ENCODE results near the gene TTC34.

TTC34 gene

DNA sequence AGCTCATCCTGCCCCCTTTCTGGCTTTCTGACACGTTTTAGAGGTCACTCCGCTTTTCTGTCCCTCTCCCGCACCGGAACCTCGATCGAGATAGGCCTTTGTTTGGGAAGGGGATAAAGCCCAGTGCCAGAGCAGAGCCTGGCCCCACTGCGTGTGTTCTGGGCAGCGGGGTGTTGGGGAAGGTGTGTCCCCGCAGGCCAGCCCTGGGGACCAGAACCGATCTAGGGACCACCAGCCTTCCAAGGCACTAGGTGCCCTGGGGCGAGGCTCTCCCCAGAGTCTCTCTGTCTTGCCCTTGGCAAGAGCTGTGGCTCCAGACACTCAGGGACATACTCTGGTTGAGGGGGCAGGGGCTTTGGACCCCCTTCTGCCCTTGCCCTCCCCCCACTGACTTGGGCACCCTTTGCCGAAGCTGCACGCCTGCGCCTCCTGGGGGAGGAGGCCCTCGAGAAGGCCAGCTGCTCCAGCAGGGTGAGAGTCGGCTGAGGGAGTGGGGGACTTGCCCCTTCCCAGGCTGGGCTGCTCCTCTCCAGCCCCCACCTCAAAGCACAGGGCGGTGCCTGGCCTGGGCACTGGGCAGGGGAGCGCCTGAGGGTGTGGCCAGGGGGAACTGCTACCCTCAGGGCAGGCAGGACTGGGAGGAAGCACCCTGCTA lies 198.5 kb downstream of the TTC34 start:
- no peak for DNase-seq

DNA sequence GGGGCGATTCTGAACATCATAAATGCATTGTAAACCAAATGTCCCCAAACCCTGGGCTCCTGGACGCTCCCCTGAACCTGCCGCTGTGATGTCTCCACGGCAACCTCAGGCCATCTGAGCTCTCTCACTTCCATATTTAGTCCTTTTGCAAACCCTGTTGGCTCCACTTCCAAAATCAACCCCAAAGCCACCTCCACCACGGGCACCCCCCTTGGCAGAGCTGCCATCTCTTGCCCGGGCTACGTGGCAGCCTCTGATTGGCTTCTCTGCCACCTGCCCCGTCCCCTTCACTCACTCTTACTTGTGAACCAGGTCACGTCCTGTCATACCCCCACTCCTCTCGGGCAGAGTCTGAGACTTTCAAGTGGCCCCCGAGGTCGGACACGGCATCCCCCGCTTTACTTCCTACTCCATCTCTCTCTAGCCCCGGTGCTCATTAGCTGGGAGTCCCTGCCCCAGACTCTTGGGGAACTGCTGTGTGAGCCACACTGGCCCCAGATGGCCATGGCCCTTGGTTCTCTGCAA lies 199.1 kb downstream of the TTC34 start:
- DNase-seq, result no peak

DNA sequence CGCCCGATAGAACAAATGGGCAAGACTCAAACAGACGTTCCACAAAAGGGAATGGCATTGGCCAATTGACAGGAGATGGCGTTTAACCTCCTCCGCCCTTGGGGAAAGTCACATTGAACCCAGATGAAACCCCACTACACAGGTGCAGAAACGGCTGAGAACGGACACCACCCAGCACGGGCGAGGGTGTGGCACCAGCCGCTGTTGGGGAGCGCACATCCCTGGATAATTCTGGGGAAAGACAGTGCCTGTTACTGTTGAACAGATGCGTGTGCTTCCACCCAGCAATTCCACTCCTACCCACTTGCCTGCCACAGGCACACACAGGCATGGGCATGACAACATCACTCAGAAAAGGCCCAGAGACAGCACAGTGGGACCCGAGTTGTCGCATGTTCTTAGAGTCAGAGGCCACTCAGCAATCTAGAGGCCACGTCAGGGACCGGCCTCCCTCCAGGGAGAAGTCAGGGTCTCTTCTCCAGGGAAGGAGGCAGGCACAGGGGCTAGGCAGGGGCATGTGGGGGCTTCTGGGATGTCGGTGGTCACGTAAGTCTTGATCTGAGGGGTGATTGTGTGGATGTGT lies 199.7 kb downstream of the TTC34 start:
- no peak for DNase-seq

DNA sequence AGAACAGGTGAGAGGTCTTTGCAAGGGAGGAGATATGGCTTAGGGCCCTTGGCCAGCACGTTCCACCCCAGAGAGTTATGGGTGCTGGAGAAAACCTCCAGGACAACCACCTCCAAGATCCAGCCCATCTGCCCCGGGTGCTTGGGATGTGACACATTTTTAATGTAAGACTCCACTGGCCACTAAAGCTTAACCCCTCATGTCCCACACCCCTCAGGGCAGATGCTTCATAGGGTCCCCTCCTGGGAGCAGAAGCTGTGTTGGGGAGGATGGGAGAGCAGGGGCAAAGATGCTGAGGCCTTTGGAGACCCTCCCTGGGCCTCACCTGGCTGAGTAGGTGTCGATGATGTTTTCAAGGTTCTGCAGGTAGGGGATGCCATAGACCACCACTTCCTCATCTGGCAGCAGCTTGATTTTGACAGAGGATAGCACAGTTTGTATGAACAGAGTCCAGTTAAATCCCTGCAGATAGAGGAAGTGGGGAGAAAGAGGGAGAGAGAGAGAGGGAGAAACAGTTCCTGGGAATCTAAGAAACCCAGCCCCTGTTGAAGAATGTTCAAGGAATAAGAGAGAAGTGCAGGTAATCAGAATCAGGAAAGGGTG lies 203.1 kb downstream of the TTC34 start:
- DNase-seq, result no peak

DNA sequence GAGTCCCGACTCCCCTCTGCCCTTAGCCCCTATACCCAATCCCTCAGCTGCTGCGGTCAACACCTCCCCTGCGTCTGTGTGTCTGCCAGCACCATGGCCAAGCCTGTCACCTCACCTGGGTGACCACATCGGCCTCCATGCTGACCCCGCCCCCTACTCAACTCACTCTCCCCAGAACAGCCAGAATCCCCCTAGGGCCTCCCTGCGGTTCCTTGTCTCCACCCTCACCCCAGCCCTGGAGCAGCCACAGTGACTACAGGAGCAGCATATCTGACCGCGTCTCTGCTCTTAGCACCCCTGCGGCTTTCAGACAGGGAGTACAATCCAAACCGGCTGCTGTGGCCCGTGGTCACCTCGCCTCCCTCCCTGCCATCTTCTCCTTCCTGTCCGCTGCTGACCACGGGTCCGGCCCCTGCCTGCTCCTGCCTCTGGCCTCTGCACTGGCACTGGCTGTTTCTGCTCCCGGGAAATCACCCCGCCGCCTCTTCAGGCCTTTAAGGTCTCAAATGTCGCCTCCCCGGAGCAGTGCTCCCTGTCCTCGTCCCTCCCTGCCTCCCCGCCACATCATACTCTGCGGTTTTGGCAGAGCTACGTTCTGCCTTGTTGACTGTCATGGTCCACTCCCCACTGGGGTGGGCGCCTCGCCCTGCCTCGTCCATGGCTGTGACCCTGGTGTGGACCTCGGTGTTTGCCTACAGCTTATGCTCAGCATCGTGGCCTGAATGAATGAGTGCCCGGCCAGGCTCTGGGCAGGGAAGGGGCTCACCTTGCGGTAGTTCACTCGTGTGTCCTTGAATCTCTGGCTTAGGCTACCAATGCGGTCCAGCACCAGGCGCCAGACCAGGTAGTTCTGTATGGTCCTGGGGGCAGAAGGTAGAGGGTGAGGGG lies 203.8 kb downstream of the TTC34 start:
- DNase-seq, result no peak

DNA sequence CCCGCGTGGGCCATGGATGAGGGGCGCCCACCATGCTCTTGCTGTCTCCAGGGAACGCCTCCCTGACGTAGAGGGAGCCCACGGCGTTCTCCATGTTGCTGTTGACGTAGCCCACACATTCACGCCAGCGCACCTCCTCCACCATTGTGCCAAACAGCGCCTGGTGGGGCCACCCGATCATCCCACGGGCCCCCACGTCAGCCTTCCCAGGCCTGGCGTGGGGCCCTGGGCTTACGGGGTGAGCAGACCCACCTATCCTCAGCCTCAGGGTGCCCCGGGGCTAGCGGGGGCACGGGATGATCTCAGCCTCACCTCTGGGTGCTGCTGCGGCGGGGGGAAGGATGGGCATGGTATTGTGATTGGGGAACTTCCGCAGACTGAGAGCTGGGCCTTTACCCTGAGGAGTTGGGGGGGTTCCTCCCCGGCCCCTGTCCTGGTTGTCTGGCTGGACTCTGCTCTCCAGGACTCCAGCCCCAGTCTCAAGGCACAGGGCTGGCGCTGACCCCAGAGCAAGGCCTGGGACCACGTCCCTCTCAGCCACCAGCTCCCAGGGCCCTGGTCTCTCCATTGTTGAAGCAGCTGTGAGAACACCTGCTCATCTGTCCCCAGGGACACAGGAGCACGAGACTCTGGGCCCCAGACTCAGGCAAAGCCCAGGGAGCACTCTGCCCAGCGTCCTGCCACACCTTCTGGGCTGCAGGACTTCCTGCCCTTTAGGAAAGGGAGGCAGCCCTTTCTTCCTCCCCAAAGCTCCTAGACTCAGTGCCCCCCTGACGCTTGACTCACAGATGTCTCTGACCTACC lies 204.8 kb downstream of the TTC34 start:
- DNase-seq, result no peak

DNA sequence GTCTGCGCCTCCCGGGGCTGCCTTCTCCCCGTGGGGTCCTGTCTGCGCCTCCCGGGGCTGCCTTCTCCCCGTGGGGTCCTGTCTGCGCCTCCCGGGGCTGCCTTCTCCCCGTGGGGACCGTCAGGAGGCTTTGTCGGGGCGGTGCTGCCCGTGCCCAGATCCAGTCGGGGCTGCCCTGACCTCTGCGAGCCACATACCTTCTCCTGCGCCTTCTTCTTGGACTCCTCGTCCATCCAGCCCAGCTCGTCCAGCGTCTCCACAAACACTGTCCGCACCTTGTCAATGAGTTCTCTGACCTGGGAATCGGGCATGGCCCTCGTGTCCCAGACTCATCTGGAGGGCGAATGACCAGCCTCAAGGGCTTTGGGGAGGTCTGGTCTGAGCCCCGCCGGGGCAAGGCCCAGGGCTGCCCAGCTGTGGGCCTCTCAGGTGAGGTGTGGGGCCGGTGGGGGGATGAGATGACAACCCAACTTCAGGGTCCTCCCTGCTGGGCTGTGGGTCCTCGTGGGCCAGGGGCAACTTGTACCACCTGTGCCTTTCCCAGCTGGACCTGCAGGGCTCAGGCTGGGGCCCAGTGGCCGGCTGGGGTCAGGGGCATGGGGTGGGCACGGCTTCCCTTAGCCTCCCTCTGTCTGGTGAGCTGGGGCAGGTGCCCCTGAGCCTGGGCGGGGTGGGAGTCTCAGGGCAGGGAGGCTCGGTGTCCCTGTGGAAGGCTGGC lies 205.5 kb downstream of the TTC34 start:
- no peak for DNase-seq

DNA sequence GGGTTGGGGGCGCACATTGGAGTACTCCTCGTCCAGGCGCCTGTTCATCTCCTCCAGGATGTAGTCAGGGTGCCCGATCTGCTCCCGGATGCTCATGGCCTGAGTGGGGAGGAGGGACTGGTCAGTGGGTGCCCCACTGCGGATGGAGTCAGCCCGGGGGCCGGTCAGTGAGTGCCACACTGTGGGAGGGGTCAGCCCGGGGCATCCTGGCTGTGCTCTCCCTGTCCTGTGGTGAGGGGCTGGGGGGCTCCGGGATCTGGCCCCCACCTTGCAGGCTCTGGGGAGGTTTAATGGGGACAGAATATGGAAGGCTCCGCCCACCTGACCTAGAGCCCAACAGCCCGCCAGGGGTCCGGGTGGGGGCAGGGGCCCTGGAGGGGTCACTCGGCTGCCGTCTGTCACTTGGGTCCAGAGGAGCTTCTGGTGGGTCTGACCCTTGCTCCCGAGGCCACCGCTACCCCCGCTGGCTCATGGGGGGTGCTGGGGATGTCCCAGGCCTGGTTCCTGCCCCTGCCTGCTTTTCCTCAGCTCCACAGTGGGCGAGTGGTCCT lies 206.2 kb downstream of the TTC34 start:
- DNase-seq, result no peak

DNA sequence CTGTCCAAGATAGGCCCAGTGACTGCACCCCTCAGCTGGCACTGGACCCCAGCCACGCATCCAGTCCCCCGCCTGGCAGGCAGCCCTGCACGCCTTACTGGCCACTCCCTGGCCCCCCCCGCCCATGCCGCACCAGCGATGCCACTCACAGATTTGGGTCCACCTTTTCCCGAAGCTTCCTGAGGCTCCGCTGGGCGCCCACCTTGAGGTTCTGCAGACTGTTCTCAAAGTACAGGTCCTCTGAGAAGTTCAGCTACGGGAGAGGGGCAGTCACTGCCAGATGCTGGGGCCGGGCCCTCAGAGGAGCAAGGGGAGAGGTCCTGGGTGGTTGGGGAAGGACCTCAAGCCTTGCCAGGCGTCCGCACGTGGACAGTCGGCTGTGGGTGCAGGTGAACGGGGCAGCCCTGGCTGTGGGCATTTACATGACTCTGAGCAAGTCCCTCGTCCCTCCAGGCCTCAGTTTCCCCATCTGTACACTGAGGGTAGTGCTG lies 206.8 kb downstream of the TTC34 start:
- DNase-seq, result no peak

DNA sequence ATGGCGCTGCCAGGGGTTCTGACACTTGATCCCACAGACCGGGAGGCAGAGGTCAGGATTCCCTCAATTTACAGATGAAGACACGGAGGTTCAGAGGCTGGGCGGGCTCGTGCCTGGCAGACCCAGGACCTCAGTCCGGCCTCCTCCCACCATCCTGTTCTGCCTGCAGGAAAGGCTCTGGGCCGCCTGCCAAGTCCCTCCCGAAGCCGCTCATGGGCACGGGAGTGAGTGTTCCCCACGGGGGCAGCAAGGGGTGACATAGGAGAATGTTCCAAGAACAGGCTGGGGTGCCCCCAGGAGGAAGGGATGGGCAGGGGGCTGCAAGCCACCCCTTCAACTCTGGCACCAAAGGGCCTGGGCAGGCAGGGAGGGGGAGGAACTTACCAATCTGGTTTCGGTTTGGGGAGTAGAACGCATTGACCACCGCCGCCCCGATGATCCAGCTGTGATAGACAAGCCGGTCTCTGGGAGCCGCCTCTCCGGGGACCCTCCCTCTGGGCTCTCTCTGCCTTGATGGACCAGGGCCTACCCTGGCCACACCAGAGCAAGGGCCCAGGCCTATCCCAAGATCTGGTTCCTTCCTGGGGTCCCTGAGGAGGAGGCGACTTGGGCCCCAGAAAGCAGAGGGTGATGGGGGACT lies 207.4 kb downstream of the TTC34 start:
- no peak for DNase-seq

DNA sequence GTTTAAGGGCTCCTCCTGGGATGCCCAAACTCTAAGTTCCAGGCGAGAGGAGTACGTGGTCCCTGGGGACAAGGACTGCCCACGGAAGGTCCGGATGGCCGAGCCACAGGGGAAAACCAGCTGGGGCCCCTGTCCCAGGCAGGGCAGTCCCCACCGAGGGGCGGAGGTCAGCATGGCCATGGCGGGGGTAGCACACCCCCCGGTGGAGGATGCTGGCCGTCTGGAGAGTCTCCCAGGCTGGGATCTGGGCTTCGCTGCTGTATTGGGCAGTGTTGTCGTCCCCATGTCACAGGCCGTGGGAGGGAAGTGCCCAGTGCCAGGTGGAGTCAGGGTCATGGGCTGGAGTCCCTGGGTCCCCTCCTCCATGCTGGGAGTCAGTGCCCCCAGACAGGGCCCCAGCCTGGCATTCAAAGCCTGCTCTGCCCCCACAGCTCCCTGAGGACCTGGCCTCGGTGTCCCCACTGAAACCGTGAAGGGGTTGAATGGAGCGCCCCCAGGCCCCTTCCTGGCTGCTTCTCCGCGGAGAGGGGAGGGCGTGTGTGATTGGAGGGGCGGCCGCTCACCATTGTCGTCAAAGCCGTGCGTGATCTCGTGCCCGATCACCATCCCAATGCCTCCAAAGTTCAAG lies 208.1 kb downstream of the TTC34 start:
- no peak for DNase-seq

DNA sequence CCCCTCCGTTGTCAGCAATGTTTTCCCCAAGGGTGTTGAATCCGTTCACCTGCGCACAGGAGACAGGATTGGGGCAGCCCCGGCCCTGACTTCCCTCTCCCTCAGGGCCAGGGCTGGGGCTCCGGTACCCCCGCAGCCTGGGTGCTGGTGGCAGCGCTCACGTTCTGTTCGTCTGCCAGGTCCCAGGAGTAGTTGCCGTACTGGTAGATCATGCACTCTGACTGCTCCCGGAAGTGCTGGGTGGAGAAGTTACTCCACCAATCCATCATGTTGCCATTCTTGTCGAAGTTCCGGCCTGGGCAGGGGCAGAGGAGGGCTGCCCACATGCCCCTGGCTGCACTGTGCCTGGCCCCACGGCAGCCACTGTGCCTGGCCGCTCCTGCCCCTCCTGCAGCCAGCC lies 208.8 kb downstream of the TTC34 start:
- DNase-seq, result no peak

DNA sequence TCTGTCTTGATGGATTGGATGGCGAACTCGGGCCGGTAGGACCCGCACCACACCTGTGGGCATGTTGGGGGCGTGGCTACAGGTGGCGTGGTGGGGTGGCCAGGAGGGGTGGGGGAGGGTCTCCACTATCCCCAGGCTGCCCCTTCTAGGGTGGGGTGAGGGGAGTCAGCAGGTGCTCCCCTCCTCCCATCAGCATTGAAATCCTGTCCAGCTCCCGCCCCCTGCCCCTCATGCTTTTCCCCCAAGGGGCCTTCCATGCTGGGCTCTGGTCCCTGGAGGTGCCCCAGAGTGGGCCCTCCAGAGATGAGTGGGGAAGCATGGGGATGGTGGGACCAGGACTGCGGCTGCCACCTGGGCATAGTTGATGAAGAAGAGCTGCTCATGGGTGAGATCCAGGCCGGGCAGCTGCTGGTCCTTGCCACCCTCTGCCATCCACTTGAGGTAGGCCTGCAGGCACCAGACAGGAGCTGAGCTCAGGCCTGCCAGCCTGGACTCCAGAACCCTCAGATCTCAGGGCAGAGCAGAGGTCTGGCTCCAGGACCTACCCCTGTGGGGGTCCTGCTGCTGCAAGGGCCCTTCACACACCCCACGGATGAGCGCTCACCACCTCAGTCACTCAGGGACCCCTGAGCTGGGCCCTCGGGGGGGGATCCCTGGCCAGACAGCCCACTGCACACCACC lies 209.8 kb downstream of the TTC34 start:
- DNase-seq, result no peak

DNA sequence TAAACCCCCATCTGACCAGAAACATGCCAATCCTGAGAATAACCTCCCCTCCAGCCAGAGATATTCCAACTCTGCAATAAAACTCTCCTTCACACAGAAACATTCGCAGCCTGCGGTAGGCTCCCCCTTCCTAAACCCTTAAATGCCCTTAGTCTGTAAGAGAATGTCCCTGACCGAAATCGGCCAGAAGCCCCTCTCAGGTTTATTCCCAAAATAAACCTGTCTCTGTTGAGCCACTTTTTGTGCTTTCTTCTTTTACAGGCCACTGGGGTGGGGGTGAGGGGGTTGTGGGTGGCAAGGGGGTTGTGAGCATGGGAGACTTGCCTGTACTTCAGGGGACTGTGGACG lies 210.3 kb downstream of the TTC34 start:
- DNase-seq, result no peak

DNA sequence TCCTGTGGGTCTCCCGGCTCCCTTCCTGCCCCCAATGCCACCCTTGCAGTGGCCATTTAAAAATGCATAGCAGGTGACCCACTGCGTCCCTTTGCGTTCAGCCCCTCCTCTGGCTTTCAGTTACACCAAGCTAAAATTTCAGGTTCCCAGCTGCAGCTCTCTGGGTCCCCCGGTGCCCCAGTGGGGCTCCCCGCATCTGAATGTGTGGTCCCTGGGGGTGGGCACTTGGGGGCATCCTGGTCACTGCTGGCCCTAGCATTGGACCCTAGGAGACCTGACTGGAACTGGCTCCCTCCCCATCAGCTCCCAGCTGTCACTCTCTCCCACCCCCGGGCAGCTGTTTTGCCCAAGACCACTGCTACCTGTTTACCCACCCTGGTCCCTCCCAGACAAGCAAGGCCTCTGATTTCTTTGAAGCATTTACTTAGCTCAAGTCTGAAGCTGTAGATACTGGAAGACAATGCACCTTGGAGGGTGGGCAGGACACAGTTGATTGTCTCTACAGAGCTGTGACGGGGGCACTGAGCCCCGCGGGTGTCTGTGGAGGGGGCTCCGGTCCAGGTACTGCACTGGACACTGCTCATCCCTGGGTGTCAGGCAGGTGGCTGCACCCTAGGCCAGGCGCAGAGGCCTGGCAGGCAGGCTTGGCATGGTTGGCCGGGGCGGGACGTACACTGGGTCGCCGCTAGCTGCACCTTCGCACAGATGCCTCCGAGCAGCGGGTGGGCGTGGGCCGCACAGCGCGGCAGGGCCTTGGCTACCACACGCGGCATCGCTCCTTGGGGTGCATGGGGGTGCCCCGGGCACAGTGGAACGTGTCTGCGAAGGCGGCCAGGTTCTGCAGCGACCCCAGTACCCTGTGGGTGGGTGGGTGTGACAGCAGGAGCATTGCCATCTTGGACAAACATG lies 211.0 kb downstream of the TTC34 start:
- DNase-seq, result no peak

DNA sequence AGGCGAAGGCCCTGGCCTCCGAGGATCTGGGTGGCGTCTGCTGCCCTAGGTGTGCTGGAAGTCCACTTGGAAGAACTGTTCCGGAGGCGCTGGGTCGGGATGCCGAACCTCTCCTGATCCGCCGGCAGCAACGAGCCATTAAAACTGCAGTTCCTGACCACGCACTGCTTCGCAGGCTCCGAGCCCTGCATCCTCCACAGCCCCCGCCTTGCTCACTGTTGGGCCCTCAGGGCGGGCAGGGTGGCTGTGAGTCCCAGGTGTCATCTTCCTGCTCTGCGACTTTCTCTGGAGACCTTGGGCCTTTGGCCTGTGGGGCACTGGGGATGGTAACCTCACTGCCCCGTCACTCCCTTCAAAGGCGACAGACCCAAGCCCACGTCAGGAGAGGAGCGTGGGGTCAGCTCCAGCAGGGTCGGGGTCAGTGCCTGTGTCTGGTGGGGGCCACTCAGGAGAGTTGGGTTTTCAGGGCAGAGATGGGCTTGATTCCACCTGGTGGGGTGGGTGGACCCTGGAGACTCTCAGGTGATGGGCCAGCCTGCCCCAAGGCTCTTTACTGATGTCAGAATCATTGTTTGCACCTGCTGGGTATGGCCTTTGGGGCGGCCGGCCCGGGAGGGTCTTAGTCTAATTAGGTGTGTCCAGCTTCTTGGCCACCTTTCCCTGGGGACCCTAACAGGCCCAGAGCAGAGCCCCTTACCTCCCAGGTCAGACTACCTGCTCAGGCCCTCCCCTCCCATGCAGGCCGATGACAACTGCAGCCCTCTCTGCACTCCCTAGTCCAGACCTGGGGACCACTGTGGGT lies 211.9 kb downstream of the TTC34 start:
- no peak for DNase-seq

DNA sequence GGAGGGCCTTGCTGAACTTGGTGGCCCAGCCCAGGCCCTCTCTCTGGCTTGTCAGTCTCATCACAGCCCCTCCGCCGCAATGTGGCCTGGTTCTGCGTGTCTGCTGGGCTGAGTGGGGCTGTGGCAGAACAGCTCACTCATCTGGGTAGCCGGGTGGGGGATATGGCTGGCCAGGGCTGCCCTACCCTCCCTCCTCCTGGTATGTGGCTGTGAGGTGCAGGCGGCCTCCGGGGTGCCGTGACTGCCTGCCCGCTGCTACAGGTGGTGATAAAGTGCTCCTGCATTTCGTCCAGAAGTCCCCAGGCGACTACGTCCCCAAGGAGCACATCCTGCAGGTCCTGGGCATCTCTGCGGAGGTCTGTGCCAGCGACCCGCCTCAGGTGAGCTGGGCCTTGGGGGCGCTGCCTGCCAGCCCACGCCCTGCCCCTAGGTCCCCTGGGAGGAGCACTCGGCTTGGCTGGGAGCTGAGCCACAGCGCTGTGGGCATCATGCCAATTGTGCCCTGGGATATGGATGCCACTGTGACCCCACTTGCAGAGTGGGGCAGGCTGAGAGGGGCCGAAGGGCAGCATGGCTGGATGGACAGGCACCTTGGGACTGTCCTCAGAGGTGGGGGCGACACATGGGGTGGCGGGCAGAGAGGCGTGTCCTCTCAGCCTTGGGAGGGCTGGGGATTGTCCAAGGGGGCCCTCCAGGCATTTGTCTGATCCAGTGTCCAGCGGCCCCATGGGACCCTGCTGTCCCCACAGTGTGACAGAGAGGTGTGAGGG lies 212.6 kb downstream of the TTC34 start:
- no peak for DNase-seq

Measured in CD4-positive, alpha-beta T cell treated with Interleukin-10 for 1 hour (primary cell).